Ovary (tissue), 3 donors: ENCODE measurements around the gene SLC29A1.

ENCODE experiments used
- CTCF ChIP-seq, 3 donors: fragments of 450-650 bp in 2 of 3; fragments of 200-600 bp in 1 of 3; IDR thresholded peaks; one replicate each; pipeline versions ENCODE4 v1.5.1 to v1.8.0; 2016 to 2022; ENCODE audit warnings: antibody characterized with exemption in 3 of 3, mild to moderate bottlenecking in 1 of 3
- EP300 ChIP-seq: sonication (generic); formaldehyde crosslinking; IDR thresholded peaks from one replicate; pipeline ENCODE4 v1.6.1; 2017; ENCODE audit warnings: antibody characterized with exemption
- donor health status: DM: no; HTN: no; CAD: no.

- TF ChIP-seq CTCF (IDR thresholded peaks at IDR 0.05) (peak in 1 of 3 donors; percentile 4), EP300 (no peak)
Observed at GRCh38 chr6:44257753-44258324, 34.4 kb downstream of the SLC29A1 start.
